Measurements from ENCODE around the gene SMIM13.

- TF ChIP-seq CTCF (IDR thresholded peaks at IDR 0.05), result no peak
- TF ChIP-seq EZH2 (IDR thresholded peaks at IDR 0.05), result no peak
- TF ChIP-seq EZH2phosphoT487 (IDR thresholded peaks at IDR 0.05), result no peak
Measured at GRCh38 chr6:11097476-11097875, 3.8 kb downstream of the SMIM13 start.

All from neural progenitor cell (in vitro differentiated cells).